Hematopoietic multipotent progenitor cell treated with erythropoietin and hydrocortisone succinate and interleukin-3 and kit ligand, for 15 days (in vitro differentiated cells): ENCODE measurements around the gene PARVG.
"Not testable (repeated sequence)": the region's sequence is repeated elsewhere in the genome, so short reads cannot be mapped to it uniquely, and the experiment has no call there.

ENCODE experiments used
- DNase-seq: peaks from one replicate; pipeline ENCODE4 v3.0.0-alpha.2; 2015; ENCODE audit warnings: low spot score

The PARVG gene

GRCh38 chr22:44213489-44214043 lies 32.8 kb downstream of the PARVG start:
- no peak for DNase-seq

GRCh38 chr22:44214187-44214586 lies 33.5 kb downstream of the PARVG start:
- DNase-seq = no peak

- no peak for DNase-seq
These were observed 34.0 kb downstream of the PARVG start for GRCh38 chr22:44214764-44215163.

- no peak for DNase-seq
These were observed 34.6 kb downstream of the PARVG start for GRCh38 chr22:44215287-44215686.

- DNase-seq = no peak
These were observed 36.6 kb downstream of the PARVG start for GRCh38 chr22:44217346-44217745.

DNA sequence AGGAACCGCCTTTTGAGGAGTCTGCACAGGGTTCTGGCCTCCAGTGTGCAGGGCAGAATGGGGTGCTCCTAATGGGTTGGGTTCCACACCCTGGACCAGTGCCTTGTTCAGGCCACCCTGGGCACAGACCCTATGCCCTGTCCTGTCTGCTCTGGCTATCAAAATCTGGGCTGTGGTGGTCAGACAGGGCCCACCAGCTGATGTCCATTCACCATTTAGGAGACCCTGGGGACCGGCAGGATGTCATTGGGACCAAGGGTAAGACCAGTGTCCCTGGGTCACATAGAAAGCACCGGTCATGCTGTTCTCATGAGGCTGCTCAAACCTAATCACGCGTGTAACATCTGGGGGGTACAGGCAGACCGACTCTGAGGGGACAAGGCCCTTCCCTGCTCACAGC lies 37.3 kb downstream of the PARVG start:
- DNase-seq = no peak

DNA sequence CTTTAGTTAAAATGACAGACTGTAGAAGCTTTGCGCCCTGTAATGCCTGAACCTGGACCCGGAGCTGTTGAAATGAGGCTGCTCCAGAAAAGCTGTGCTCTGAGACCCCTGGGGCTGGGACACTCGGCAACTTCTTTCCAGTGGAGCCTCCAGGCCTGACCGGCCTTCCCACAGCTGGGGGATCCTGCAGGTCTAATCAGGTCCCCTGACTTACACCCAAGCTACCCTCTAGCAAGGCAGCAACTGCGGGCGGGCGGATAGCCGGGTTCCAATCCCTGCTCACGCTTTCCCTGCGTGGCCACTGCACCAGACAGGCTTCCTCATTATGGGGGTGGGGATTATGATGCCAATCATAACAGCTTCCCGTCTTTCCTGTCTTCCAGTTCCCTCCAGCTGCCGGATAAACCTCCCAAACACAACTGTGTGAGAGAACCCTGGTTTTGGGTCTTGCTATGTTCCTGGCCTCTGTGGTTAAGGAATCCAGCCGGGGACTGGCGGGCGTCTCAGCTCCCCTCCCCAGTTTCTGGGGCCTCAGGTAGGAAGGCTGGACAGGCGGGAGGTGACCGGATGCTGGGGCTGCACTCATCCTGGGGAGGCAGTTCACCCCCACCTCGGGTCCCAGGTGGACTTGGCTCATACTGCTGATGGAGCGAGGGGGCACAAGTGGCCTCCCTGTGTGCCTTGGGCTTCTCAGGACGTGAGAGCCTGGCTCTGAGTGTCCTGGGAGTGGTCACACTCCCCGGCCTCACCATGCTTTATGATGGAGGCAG lies 38.6 kb downstream of the PARVG start:
- DNase-seq = no peak

DNA sequence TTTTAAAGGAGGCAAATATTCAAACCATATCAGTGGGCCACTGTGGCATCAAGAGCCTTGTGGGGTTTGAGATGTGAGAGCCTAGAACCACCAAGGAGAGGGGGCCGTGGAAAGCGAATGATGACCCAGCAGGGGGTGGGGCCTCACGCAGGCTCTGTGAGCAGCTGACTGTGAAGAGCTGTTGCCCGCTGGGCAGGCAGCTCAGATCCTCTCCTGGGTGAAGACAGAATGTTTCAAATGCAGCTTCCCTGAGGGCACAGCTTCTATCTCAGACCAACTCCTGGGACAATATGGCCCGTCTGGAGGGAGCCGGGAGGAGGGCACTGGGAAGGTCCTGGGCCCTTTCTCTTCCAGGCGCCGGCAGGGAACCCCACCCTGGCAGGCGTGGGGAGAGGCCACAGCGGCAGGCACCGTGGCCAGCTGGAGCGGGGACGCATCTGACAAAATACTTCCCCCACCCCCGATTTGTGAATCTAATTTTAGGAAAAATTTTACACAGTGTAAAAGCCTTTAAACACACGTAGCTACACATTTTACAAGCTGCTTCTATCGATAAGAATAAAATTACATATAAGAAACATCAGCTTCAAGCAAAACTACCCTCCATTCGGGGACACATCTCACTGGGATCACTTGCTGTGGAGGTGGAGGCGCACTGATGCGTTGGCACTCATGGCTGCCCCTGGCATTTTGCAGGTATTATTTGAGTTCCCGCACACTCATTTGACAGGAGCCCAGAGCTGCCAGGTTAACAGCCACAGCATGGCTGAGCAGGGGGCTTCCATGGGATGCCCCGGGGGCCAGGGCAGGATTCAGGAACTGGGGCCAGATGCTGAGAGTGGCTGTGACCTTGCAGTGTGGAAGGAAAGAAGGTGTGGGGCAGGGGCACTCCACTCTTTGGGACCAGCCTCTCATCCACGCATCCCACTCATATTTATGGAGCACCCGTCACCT lies 40.3 kb downstream of the PARVG start:
- no peak for DNase-seq

DNA sequence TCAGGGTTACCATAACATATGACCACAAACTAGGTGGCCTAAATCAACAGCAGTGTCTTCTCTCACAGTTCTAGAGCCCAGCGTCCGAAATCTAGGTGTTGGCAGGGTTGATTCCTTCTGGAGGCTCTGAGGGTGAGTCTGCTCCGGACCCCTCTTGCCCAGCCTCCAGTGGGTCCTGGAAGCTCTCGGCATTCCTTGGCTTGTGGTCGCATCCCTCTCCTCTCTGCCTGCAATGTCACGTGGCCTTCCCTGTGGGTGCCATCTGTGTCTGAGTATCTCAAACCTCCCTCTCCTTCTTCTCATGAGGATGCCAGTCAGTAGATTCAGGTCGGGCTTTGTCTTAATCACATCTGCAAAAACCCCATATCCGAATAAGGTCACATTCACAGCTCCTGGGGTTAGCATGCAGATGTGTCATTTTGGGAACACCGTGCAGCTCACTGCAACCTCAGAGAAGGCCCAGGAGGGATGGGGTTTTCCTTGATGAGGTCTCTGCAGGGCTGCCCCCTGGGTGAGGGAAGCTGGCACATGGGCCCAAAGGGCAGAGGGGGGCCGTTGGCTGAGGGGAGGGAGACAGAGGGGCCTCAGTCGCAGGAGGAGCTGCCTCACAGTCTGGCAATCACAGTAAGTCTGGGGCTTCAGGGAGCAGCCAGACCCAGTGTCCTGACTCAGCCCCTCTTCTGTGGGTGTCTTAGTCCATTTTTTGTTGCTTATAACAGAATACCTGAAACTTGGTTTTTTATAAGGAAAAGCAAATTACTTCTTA lies 41.2 kb downstream of the PARVG start:
- no peak for DNase-seq

GRCh38 chr22:44224166-44224565 lies 43.4 kb downstream of the PARVG start:
- DNase-seq = no peak

- no peak for DNase-seq
These were observed 44.5 kb downstream of the PARVG start for GRCh38 chr22:44225091-44225689.

GRCh38 chr22:44225812-44226211 lies 45.1 kb downstream of the PARVG start:
- no peak for DNase-seq

GRCh38 chr22:44229331-44229730 lies 48.6 kb downstream of the PARVG start:
- DNase-seq = no peak

- DNase-seq = no peak
These were observed 49.1 kb downstream of the PARVG start for GRCh38 chr22:44229809-44230208.

DNA sequence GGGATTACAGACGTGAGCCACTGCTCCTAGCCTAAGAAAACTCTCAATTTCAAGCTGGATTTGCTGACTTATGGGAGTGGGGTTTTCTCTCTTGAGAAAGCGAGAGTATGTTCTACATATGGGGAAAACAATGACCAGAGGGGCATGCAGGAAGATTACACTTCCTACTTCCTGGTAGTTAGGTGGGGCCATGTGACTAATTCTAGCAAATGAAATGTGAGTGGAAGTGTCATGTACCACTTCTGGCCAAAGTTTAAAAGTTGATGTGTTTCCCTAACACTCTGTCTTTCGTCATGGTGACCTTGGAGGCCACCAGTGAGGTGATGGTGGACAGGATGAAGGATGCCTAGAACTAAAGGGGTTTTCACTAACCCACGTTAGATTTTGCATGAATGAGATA lies 50.5 kb downstream of the PARVG start:
- no peak for DNase-seq

DNA sequence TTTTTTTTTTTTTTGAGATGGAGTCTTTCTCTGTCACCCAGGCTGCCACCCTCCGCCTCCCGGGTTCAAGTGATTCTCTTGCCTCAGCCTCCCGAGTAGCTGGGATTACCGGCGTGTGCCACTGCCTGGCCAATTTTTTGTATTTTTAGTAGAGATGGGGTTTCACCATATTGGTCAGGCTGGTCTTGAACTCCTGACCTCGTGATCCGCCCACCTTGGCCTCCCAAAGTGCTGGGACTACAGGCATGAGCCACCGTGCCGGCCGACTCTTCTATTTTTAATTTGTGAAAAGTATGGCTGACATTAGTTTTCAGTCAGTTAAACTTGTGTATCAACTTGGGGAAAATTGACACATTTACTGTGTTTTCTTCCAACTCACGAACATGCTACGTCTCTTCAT lies 53.6 kb downstream of the PARVG start:
- DNase-seq = not testable (repeated sequence)

GRCh38 chr22:44237290-44237689 lies 56.6 kb downstream of the PARVG start:
- no peak for DNase-seq

- not testable (repeated sequence) for DNase-seq
These were observed 60.4 kb downstream of the PARVG start for GRCh38 chr22:44241121-44241520.

DNA sequence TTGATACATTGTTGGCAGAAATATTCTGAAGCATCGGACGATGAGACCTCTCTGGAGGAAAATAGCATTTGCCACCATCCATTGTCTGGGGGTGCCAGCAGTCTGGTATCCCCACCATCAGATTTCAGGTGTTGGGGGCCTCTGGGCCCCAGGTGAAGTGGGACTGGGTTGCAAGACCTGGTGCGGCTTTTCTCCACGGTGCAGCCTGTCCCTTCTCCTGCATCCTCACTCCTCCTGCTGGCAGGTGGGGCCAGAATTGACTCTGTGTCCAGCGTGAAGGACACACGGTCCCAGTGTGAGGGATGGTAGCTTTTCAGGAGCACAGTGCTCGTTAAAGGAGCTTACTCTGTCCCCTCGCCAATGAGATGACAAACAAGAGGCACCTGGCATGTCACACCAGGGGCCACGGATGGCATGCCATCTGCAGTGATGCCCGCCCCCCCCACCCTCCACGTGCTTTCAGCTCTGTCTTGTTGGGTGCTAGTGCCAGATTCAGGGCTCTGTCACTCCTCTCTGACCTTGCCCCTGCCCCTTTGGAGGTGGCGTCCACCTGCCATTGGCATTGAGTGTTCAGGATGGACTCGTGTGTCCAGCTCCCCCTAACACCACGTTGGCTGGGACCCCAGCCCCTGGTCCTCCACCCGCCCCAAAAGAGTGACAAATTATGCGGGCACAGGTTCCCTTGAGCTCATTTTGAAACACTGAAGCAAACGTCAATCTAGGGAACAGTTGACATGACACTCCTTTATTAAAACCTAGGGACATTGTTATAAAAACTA lies 62.4 kb downstream of the PARVG start:
- no peak for DNase-seq

DNA sequence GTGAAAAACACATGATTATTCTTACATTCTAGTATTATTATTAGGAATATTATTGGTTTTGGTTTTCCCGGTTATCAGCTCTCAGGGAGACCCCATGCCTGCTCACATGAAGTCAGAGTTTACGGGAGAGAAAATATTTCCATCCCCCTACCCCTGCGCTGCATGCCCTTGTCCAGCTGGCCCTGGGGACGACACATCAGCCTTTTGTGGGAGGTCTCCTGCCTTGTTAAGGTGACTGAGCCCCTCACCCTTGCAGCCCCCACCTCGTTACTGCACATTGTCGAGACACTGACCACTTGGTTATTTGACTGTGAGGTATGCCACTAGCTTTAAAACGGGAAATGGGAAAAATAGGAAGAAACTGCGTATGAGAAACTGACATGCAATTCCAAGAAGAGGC lies 63.0 kb downstream of the PARVG start:
- DNase-seq = no peak

- no peak for DNase-seq
These were observed 63.6 kb downstream of the PARVG start for GRCh38 chr22:44244265-44244822.
